ENCODE measurements around the gene RAD52. TPM values are rescaled to one million over a fixed set of nuclear protein-coding genes. Genes with fewer than 3 reads are reported as not detected.
"Not testable (repeated sequence)": the region's sequence is repeated elsewhere in the genome, so short reads cannot be mapped to it uniquely, and the experiment has no call there.

Gene RAD52
- total RNA-seq, 5 donors from 2014 or later (not counting 1 experiment from before 2014, with no cell fraction given) = 12.7 to 28.4 (median 18.3) TPM

- H3K4me3 Mint-ChIP-seq = peak overlapping the region in 1 of 3 donors; percentile 2
- H3K36me3 Mint-ChIP-seq = peaks cover 14% of the 10 kb centered on the region
- DNase-seq = no peak
- no peaks in the 10 kb centered on the region for H3K27me3 ChIP-seq (replicated peaks in 1 of 2; ENCODE audit: control insufficient read depth in 2 of 2, extremely low read depth in 1 of 2, insufficient read depth in 2 of 2, low read length in 1 of 2)
- peaks cover 38 to 49% (median 45%) of the 10 kb centered on the region in 3 donors for H3K4me1 Mint-ChIP-seq
- no peak for ATAC-seq (replicated peaks in 1 of 4)
- peaks cover 0 to 4% of the 10 kb centered on the region in 2 donors for H3K36me3 ChIP-seq (ENCODE audit: control insufficient read depth in 2 of 2, extremely low read depth in 1 of 2, insufficient read depth in 1 of 2, low read length in 1 of 2)
- H3K27ac Mint-ChIP-seq = no peak overlapping the region
- ChIA-PET CTCF (interaction anchor here in 1 of 2 donors (0.6 kb wide), 1 partner anchor 372 kb away, joined by 3 read pairs; no protein-coding TSS in a partner anchor), POLR2A (interaction anchor here in 1 of 2 donors (0.5 kb wide), 1 partner anchor 135 kb away, joined by 3 read pairs; no protein-coding TSS in a partner anchor)
- H3K4me3 ChIP-seq (ENCODE audit: control insufficient read depth in 1 of 2, extremely low read depth in 1 of 2, low read length in 1 of 2) = no peak overlapping the region
- H3K9me3 Mint-ChIP-seq = no peaks in the 10 kb centered on the region
- H3K27me3 Mint-ChIP-seq = no peaks in the 10 kb centered on the region
- H3K27ac ChIP-seq (ENCODE audit: low read length) = no peak overlapping the region
- no peaks in the 10 kb centered on the region for H3K9me3 ChIP-seq
- H3K4me1 ChIP-seq (ENCODE audit: control insufficient read depth in 1 of 2, extremely low read depth in 1 of 2, insufficient read depth in 2 of 2, low read length in 2 of 2) = peaks cover 2 to 27% of the 10 kb centered on the region in 2 experiments
Measured at GRCh38 chr12:946212-946611, 3.3 kb downstream of the RAD52 start.

DNA sequence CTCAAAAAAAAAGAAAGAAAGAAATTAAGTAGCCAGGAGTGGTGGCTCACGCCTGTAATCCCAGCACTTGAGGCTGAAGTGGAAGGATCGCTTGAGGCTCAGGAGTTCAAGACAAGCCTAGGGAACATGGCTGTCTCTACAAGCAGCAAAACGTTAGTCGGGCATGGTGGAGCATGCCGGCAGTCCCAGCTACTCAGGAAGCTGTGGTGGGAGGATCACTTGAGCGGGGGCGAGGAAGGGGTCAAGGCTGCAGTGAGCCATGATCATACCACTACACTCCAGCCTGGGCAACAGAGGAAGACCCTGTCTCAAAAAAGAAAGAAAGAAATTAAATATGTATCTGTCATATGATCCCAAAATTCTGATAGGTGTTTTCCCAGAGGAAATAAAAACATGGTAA lies 5.3 kb downstream of the RAD52 start:
- peaks cover 2 to 21% of the 10 kb centered on the region in 2 experiments for H3K4me1 ChIP-seq (ENCODE audit: control insufficient read depth in 1 of 2, extremely low read depth in 1 of 2, insufficient read depth in 2 of 2, low read length in 2 of 2)
- no peaks in the 10 kb centered on the region for H3K9me3 ChIP-seq
- ATAC-seq (replicated peaks in 1 of 4) = no peak
- no peak for DNase-seq
- ChIA-PET CTCF (no interaction called here), POLR2A (no interaction called here)
- H3K4me3 Mint-ChIP-seq = peak overlapping the region in 1 of 3 donors; percentile 34
- H3K36me3 ChIP-seq (ENCODE audit: control insufficient read depth in 2 of 2, extremely low read depth in 1 of 2, insufficient read depth in 1 of 2, low read length in 1 of 2) = peaks cover 3 to 10% of the 10 kb centered on the region in 2 donors
- H3K27ac ChIP-seq (ENCODE audit: low read length) = no peak overlapping the region
- H3K27ac Mint-ChIP-seq = peak overlapping the region; percentile 17 to 49
- H3K36me3 Mint-ChIP-seq = peaks cover 27% of the 10 kb centered on the region
- peaks cover 41 to 54% (median 48%) of the 10 kb centered on the region in 3 donors for H3K4me1 Mint-ChIP-seq
- no peak overlapping the region for H3K4me3 ChIP-seq (ENCODE audit: control insufficient read depth in 1 of 2, extremely low read depth in 1 of 2, low read length in 1 of 2)
- WGBS (ENCODE audit: insufficient coverage) = 100% methylated on average over 2 of the region's 7 CpGs
- no peaks in the 10 kb centered on the region for H3K9me3 Mint-ChIP-seq
- no peaks in the 10 kb centered on the region for H3K27me3 ChIP-seq (replicated peaks in 1 of 2; ENCODE audit: control insufficient read depth in 2 of 2, extremely low read depth in 1 of 2, insufficient read depth in 2 of 2, low read length in 1 of 2)
- H3K27me3 Mint-ChIP-seq = no peaks in the 10 kb centered on the region

DNA sequence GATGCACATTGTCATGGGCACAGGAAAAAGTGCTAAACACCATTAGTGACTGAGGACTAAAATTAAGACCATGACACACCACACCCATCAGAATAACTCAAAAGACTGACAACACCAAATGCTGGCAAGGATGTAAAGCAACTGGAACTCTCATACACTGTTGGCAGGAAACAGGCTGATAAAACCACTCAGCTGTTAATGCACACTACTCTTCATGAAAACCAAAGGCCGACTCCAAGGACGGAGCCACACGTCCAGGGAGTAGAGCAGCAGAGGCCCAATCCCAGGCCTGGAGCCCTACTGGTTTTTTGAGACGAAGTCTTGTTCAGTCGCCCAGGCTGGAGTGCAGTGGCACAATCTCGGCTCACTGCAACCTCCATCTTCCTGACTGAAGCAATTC lies 6.4 kb downstream of the RAD52 start:
- H3K27ac ChIP-seq (ENCODE audit: low read length) = no peak overlapping the region
- H3K4me1 ChIP-seq (ENCODE audit: control insufficient read depth in 1 of 2, extremely low read depth in 1 of 2, insufficient read depth in 2 of 2, low read length in 2 of 2) = peaks cover 0 to 10% of the 10 kb centered on the region in 2 experiments
- no peaks in the 10 kb centered on the region for H3K9me3 Mint-ChIP-seq
- WGBS (ENCODE audit: insufficient coverage) = 97% methylated on average over 4 of the region's 6 CpGs
- peaks cover 29% of the 10 kb centered on the region for H3K36me3 Mint-ChIP-seq
- H3K9me3 ChIP-seq = no peaks in the 10 kb centered on the region
- H3K36me3 ChIP-seq (ENCODE audit: control insufficient read depth in 2 of 2, extremely low read depth in 1 of 2, insufficient read depth in 1 of 2, low read length in 1 of 2) = peaks cover 3 to 10% of the 10 kb centered on the region in 2 donors
- no peak overlapping the region for H3K4me3 Mint-ChIP-seq
- peaks cover 32 to 44% (median 40%) of the 10 kb centered on the region in 3 donors for H3K4me1 Mint-ChIP-seq
- no peaks in the 10 kb centered on the region for H3K27me3 ChIP-seq (replicated peaks in 1 of 2; ENCODE audit: control insufficient read depth in 2 of 2, extremely low read depth in 1 of 2, insufficient read depth in 2 of 2, low read length in 1 of 2)
- H3K27ac Mint-ChIP-seq = peak overlapping the region in 1 of 2 donors; percentile 22
- ATAC-seq (replicated peaks in 1 of 4) (no peak), DNase-seq (no peak)
- ChIA-PET POLR2A (no interaction called here), CTCF (no interaction called here)
- H3K27me3 Mint-ChIP-seq = no peaks in the 10 kb centered on the region
- H3K4me3 ChIP-seq (ENCODE audit: control insufficient read depth in 1 of 2, extremely low read depth in 1 of 2, low read length in 1 of 2) = no peak overlapping the region

DNA sequence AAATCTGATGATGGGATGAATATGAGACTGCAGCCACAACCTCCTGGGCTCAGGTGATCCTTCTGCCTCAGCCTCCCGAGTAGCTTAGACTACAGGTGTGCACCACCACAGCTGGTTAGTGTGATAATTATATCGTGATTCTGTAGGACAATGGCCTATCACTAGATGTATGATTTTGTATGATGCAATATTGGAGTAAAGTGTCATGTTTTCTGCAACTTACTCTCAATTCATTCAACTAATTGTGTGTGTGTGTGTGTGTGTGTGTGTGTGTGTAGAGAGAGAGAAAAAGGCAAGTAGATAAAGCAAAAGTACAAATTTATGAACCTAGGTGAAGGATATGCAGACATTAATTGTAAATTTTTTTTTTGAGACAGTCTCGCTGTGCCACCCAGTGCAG lies 10.7 kb downstream of the RAD52 start:
- no peak for ATAC-seq (replicated peaks in 1 of 4)
- Mint-ChIP-seq H3K9me3 (no peaks in the 10 kb centered on the region), H3K36me3 (peaks cover 27% of the 10 kb centered on the region), H3K4me1 (peaks cover 8 to 19% (median 13%) of the 10 kb centered on the region in 3 donors), H3K27me3 (no peaks in the 10 kb centered on the region), H3K27ac (no peak overlapping the region), H3K4me3 (no peak overlapping the region)
- no peak for DNase-seq
- H3K27me3 ChIP-seq (replicated peaks in 1 of 2; ENCODE audit: control insufficient read depth in 2 of 2, extremely low read depth in 1 of 2, insufficient read depth in 2 of 2, low read length in 1 of 2) = no peaks in the 10 kb centered on the region
- peaks cover 3 to 16% of the 10 kb centered on the region in 2 donors for H3K36me3 ChIP-seq (ENCODE audit: control insufficient read depth in 2 of 2, extremely low read depth in 1 of 2, insufficient read depth in 1 of 2, low read length in 1 of 2)
- ChIA-PET CTCF (interaction anchor here in 1 of 2 donors (1.0 kb wide), 1 partner anchor 11 kb away, joined by 5 read pairs; the partner anchor contains the start of gene RAD52), POLR2A (no interaction called here)
- no peak overlapping the region for H3K4me3 ChIP-seq (ENCODE audit: control insufficient read depth in 1 of 2, extremely low read depth in 1 of 2, low read length in 1 of 2)
- peaks cover 0 to under 1% of the 10 kb centered on the region in 2 experiments for H3K4me1 ChIP-seq (ENCODE audit: control insufficient read depth in 1 of 2, extremely low read depth in 1 of 2, insufficient read depth in 2 of 2, low read length in 2 of 2)
- no peaks in the 10 kb centered on the region for H3K9me3 ChIP-seq
- no peak overlapping the region for H3K27ac ChIP-seq (ENCODE audit: low read length)
- 100% methylated on average over 2 of the region's 3 CpGs for WGBS (ENCODE audit: insufficient coverage)

- Histone ChIP-seq H3K9me3 (no peaks in the 10 kb centered on the region), H3K27me3 (replicated peaks in 1 of 2; ENCODE audit: control insufficient read depth in 2 of 2, extremely low read depth in 1 of 2, insufficient read depth in 2 of 2, low read length in 1 of 2) (no peaks in the 10 kb centered on the region), H3K4me1 (ENCODE audit: control insufficient read depth in 1 of 2, extremely low read depth in 1 of 2, insufficient read depth in 2 of 2, low read length in 2 of 2) (no peaks in the 10 kb centered on the region), H3K4me3 (ENCODE audit: control insufficient read depth in 1 of 2, extremely low read depth in 1 of 2, low read length in 1 of 2) (no peak overlapping the region), H3K36me3 (ENCODE audit: control insufficient read depth in 2 of 2, extremely low read depth in 1 of 2, insufficient read depth in 1 of 2, low read length in 1 of 2) (peaks cover 6 to 17% of the 10 kb centered on the region in 2 donors), H3K27ac (ENCODE audit: low read length) (no peak overlapping the region)
- Mint-ChIP-seq H3K36me3 (peaks cover 25% of the 10 kb centered on the region), H3K4me3 (no peak overlapping the region), H3K9me3 (no peaks in the 10 kb centered on the region), H3K27ac (peak overlapping the region in 1 of 2 donors; percentile 28), H3K27me3 (no peaks in the 10 kb centered on the region), H3K4me1 (peaks cover 5 to 9% (median 9%) of the 10 kb centered on the region in 3 donors)
- ChIA-PET CTCF (no interaction called here), POLR2A (no interaction called here)
- no peak for ATAC-seq (replicated peaks in 1 of 4)
- WGBS (ENCODE audit: insufficient coverage) = 95% methylated on average over 4 of the region's 8 CpGs
- DNase-seq = no peak
Measured at GRCh38 chr12:936377-937345, 12.8 kb downstream of the RAD52 start.

- H3K36me3 ChIP-seq (ENCODE audit: control insufficient read depth in 2 of 2, extremely low read depth in 1 of 2, insufficient read depth in 1 of 2, low read length in 1 of 2) = peaks cover 6 to 25% of the 10 kb centered on the region in 2 donors
- H3K4me1 Mint-ChIP-seq; CTCF ChIA-PET; H3K9me3 Mint-ChIP-seq; ATAC-seq (replicated peaks in 1 of 4); H3K27me3 ChIP-seq (replicated peaks in 1 of 2; ENCODE audit: control insufficient read depth in 2 of 2, extremely low read depth in 1 of 2, insufficient read depth in 2 of 2, low read length in 1 of 2); H3K27ac Mint-ChIP-seq; H3K9me3 ChIP-seq; H3K4me1 ChIP-seq (ENCODE audit: control insufficient read depth in 1 of 2, extremely low read depth in 1 of 2, insufficient read depth in 2 of 2, low read length in 2 of 2); H3K27ac ChIP-seq (ENCODE audit: low read length); H3K27me3 Mint-ChIP-seq; H3K4me3 Mint-ChIP-seq; POLR2A ChIA-PET; H3K4me3 ChIP-seq (ENCODE audit: control insufficient read depth in 1 of 2, extremely low read depth in 1 of 2, low read length in 1 of 2); DNase-seq: not testable (repeated sequence)
- WGBS (ENCODE audit: insufficient coverage) = 99% methylated on average over 8 of the region's 12 CpGs
- peaks cover 30% of the 10 kb centered on the region for H3K36me3 Mint-ChIP-seq
Measured at GRCh38 chr12:935891-936290, 13.6 kb downstream of the RAD52 start.

All from T-cell (primary cell).